HepG2 (cell line): ENCODE measurements around the gene STRADB. TPM values are rescaled to one million over a fixed set of nuclear protein-coding genes. Genes with fewer than 3 reads are reported as not detected.

Source experiments
- ARHGAP35 ChIP-seq: sonication (generic); formaldehyde crosslinking; IDR thresholded peaks from 2 replicates; pipeline ENCODE4 v1.9.0; 2022; ENCODE audit warnings: mild to moderate bottlenecking, inconsistent platforms, moderate library complexity, missing genetic modification reagents, borderline replicate concordance
- ATRX ChIP-seq: sonication (generic); formaldehyde crosslinking; IDR thresholded peaks from 2 replicates; pipeline ENCODE4 v1.4.0; 2020; ENCODE audit warnings: missing genetic modification reagents, borderline replicate concordance
- CREB3 ChIP-seq: sonication (generic); formaldehyde crosslinking; IDR thresholded peaks from 2 replicates; pipeline ENCODE4 v1.5.0; 2020; ENCODE audit warnings: missing genetic modification reagents
- EEA1 ChIP-seq: sonication (generic); formaldehyde crosslinking; IDR thresholded peaks from 2 replicates; pipeline ENCODE4 v1.5.1; 2020; ENCODE audit warnings: mild to moderate bottlenecking, missing genetic modification reagents, borderline replicate concordance
- FOXA1 ChIP-seq, 2 experiments: fragments of 450-650 bp in 1 of 2; sonication (generic) in 1 of 2; formaldehyde crosslinking in 1 of 2; IDR thresholded peaks; 2 replicates each; pipeline versions ENCODE4 v1.4.0 to v1.6.1; 2016 to 2020; ENCODE audit warnings: missing genetic modification reagents in 1 of 2
- HMGXB4 ChIP-seq, 2 experiments: sonication (generic) in 1 of 2; formaldehyde crosslinking in 1 of 2; IDR thresholded peaks; 2 replicates each; pipeline versions ENCODE4 v1.4.0 to v1.6.1; 2018 to 2020; ENCODE audit warnings: missing genetic modification reagents in 2 of 2, borderline replicate concordance in 1 of 2, low read depth in 1 of 2, mild to moderate bottlenecking in 1 of 2, missing biosample characterization in 1 of 2
- KDM4B ChIP-seq: sonication (generic); formaldehyde crosslinking; IDR thresholded peaks from 2 replicates; pipeline ENCODE4 v1.4.0; 2020; ENCODE audit warnings: missing genetic modification reagents
- KMT2A ChIP-seq: sonication (generic); formaldehyde crosslinking; IDR thresholded peaks from 2 replicates; pipeline ENCODE4 v1.4.0; 2020; ENCODE audit warnings: missing genetic modification reagents
- MAFF ChIP-seq: IDR thresholded peaks from 2 replicates; pipeline ENCODE4 v1.6.1; 2011; ENCODE audit warnings: low read depth, low read length, improper control_type of control experiment
- MLX ChIP-seq: IDR thresholded peaks from 2 replicates; pipeline ENCODE4 v1.6.1; 2016
- NFYB ChIP-seq: sonication (generic); formaldehyde crosslinking; IDR thresholded peaks from 2 replicates; pipeline ENCODE4 v1.4.0; 2020; ENCODE audit warnings: missing genetic modification reagents
- PAWR ChIP-seq: sonication (generic); formaldehyde crosslinking; IDR thresholded peaks from 2 replicates; pipeline ENCODE4 v1.4.0; 2020; ENCODE audit warnings: missing genetic modification reagents, mild to moderate bottlenecking, borderline replicate concordance
- PHB2 ChIP-seq: fragments of 450-650 bp; IDR thresholded peaks from 2 replicates; pipeline ENCODE4 v1.6.1; 2018; ENCODE audit not compliant: partially characterized antibody
- RFXAP ChIP-seq: sonication (generic); formaldehyde crosslinking; IDR thresholded peaks from 2 replicates; pipeline ENCODE4 v1.4.0; 2020; ENCODE audit warnings: missing genetic modification reagents, borderline replicate concordance
- SP2 ChIP-seq: sonication (generic); formaldehyde crosslinking; IDR thresholded peaks from 2 replicates; pipeline ENCODE4 v1.5.1; 2020; ENCODE audit warnings: mild to moderate bottlenecking, missing genetic modification reagents
- ZIK1 ChIP-seq: sonication (generic); formaldehyde crosslinking; IDR thresholded peaks from 2 replicates; pipeline ENCODE4 v1.5.0; 2020; ENCODE audit warnings: mild to moderate bottlenecking, low read depth, missing genetic modification reagents, borderline replicate concordance
- ZNF333 ChIP-seq: sonication (generic); formaldehyde crosslinking; IDR thresholded peaks from 2 replicates; pipeline ENCODE4 v1.4.0; 2020; ENCODE audit warnings: mild to moderate bottlenecking, missing genetic modification reagents, borderline replicate concordance
- ZNF496 ChIP-seq: sonication (generic); formaldehyde crosslinking; IDR thresholded peaks from 2 replicates; pipeline ENCODE4 v1.8.1; 2023; ENCODE audit warnings: mild to moderate bottlenecking, moderate library complexity, missing genetic modification reagents; ENCODE audit not compliant: insufficient replicate concordance
- ZNF629 ChIP-seq: sonication (generic); formaldehyde crosslinking; conservative IDR thresholded peaks from 2 replicates; pipeline ENCODE4 v1.5.0; 2020; ENCODE audit warnings: missing genetic modification reagents
- ZNF749 ChIP-seq: sonication (generic); formaldehyde crosslinking; IDR thresholded peaks from 2 replicates; pipeline ENCODE4 v1.8.0; 2022; ENCODE audit warnings: mild to moderate bottlenecking, missing genetic modification reagents, moderate library complexity, borderline replicate concordance
- ZNF773 ChIP-seq: sonication (generic); formaldehyde crosslinking; IDR thresholded peaks from 2 replicates; pipeline ENCODE4 v1.4.0; 2020; ENCODE audit warnings: missing genetic modification reagents, borderline replicate concordance
- ZNF775 ChIP-seq: sonication (generic); formaldehyde crosslinking; IDR thresholded peaks from 2 replicates; pipeline ENCODE4 v1.4.0; 2020; ENCODE audit warnings: missing genetic modification reagents, mild to moderate bottlenecking, moderate library complexity, borderline replicate concordance
- polyA plus RNA-seq, 8 experiments: library from polyadenylated mRNA; depleted of rRNA in 3 of 8; stranded (reverse) in 7 of 8; unstranded in 1 of 8; fragments of >200 nt; fragmentation: Illumina TruSeq in 4 of 8; extraction: Trizol in 4 of 8; gene quantifications; 2 replicates each; pipeline versions ENCODE4 v1.2.1 to v1.2.3, GENCODE V29; 2011 to 2016; ENCODE audit warnings: low read depth in 4 of 8, missing spikeins in 1 of 8, mixed read lengths in 1 of 8; ENCODE audit not compliant: insufficient read depth in 1 of 8
- total RNA-seq, 5 experiments: library from RNA; depleted of rRNA; stranded (reverse); fragments of >200 nt; fragmentation: Illumina TruSeq; extraction: Trizol; gene quantifications; 2 replicates each; pipeline ENCODE4 v1.2.3, GENCODE V29; 2016; ENCODE audit warnings: low read depth in 1 of 5
- TF ChIP-seq, protein P1 (sequence below): sonication (generic); formaldehyde crosslinking; conservative IDR thresholded peaks from 2 replicates; pipeline ENCODE4 v1.5.0; 2020; ENCODE audit warnings: missing genetic modification reagents

Gene STRADB
- total and polyA plus RNA-seq, 2 of the 13 experiments (the other 11 are each of a cell fraction or from before 2014, with no cell fraction given): 34.1 to 66.6 TPM

GRCh38 chr2:201452058-201452921 is 750 bp downstream of the STRADB start (continued):
- TF ChIP-seq ZNF333 (CRISPR knock-in tag): no peak
- TF ChIP-seq NFYB (CRISPR knock-in tag): no peak
- no peak for TF ChIP-seq KDM4B
- no peak; the same call in 1 of the 2 replicates for TF ChIP-seq RFXAP (CRISPR knock-in tag)
- no peak for TF ChIP-seq ZNF773 (CRISPR knock-in tag)
- TF ChIP-seq MLX (CRISPR knock-in tag): no peak
- no peak for TF ChIP-seq ZNF629 (CRISPR knock-in tag)
- TF ChIP-seq ZNF749 (CRISPR knock-in tag): no peak
- TF ChIP-seq PAWR (CRISPR knock-in tag): no peak
- TF ChIP-seq ARHGAP35 (CRISPR knock-in tag): no peak
- no peak; the same call in 1 of the 2 replicates for TF ChIP-seq SP2 (CRISPR knock-in tag)
- no peak for TF ChIP-seq FOXA1 (IDR thresholded peaks at IDR 0.05)
- TF ChIP-seq FOXA1 (CRISPR knock-in tag; IDR thresholded peaks at IDR 0.05): no peak
- TF ChIP-seq MAFF: no peak
- no peak for TF ChIP-seq KMT2A (CRISPR knock-in tag)
- TF ChIP-seq CREB3 (CRISPR knock-in tag): peak; percentile 14; the same call in 1 of the 2 replicates
- TF ChIP-seq ATRX (CRISPR knock-in tag): no peak
- no peak for TF ChIP-seq ZIK1 (CRISPR knock-in tag)
- TF ChIP-seq, protein P1, sequence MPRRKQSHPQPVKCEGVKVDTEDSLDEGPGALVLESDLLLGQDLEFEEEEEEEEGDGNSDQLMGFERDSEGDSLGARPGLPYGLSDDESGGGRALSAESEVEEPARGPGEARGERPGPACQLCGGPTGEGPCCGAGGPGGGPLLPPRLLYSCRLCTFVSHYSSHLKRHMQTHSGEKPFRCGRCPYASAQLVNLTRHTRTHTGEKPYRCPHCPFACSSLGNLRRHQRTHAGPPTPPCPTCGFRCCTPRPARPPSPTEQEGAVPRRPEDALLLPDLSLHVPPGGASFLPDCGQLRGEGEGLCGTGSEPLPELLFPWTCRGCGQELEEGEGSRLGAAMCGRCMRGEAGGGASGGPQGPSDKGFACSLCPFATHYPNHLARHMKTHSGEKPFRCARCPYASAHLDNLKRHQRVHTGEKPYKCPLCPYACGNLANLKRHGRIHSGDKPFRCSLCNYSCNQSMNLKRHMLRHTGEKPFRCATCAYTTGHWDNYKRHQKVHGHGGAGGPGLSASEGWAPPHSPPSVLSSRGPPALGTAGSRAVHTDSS: no peak
- no peak for TF ChIP-seq ZNF775 (CRISPR knock-in tag)
- no peak for TF ChIP-seq ZNF496 (CRISPR knock-in tag)
- TF ChIP-seq PHB2: no peak
- no peak for TF ChIP-seq EEA1
- no peak for TF ChIP-seq HMGXB4 (CRISPR knock-in tag; IDR thresholded peaks at IDR 0.05; ENCODE audit: borderline replicate concordance in 1 of 2, low read depth in 1 of 2)
